ENCODE results near the gene TANK. TPM values are rescaled to one million over a fixed set of nuclear protein-coding genes. Genes with fewer than 3 reads are reported as not detected.

TANK gene
- total and polyA plus RNA-seq, 2 experiments from 2014 or later = 27.7 to 35.4 TPM

- TF ChIP-seq ZNF462 (CRISPR knock-in tag; IDR thresholded peaks at IDR 0.05) = no peak
Observed at GRCh38 chr2:161219211-161219610, 59.0 kb downstream of the TANK start (continued).

GRCh38 chr2:161223139-161223732 lies 63.0 kb downstream of the TANK start:
- Histone ChIP-seq H3K79me2 (replicated peaks; ENCODE audit: insufficient read depth) (no peaks in the 10 kb centered on the region), H4K20me1 (replicated peaks; ENCODE audit: insufficient read depth) (no peaks in the 10 kb centered on the region), H3F3A (replicated peaks; ENCODE audit: low read depth) (no peaks in the 10 kb centered on the region), H3K27me3 (ENCODE audit: insufficient read depth) (no peaks in the 10 kb centered on the region), H3K4me2 (no peak overlapping the region), H3K4me1 (ENCODE audit: insufficient read depth) (peaks cover 4% of the 10 kb centered on the region; the same call in 1 of the 2 replicates), H2AFZ (no peak overlapping the region), H3K27ac (ENCODE audit: low read depth) (no peak overlapping the region), H3K4me3 (no peak overlapping the region), H3K9me2 (ENCODE audit: insufficient read depth) (no peaks in the 10 kb centered on the region), H3K36me3 (ENCODE audit: insufficient read depth) (no peaks in the 10 kb centered on the region; the same call in 1 of the 2 replicates)
- Mint-ChIP-seq H3K4me1 (peaks cover 4% of the 10 kb centered on the region; the same call in 2 of the 3 replicates), H3K27me3 (ENCODE audit: insufficient read depth, low read depth, poor library complexity) (no peaks in the 10 kb centered on the region), H3K36me3 (ENCODE audit: low read depth) (no peaks in the 10 kb centered on the region; the same call in 2 of the 3 replicates), H3K4me3 (no peak overlapping the region), H3K27ac (no peak overlapping the region), H3K9me3 (no peaks in the 10 kb centered on the region)
- ATAC-seq (no peak), DNase-seq (ENCODE audit: low spot score) (peak; percentile 61)
- TF ChIP-seq EZH2phosphoT487 (IDR thresholded peaks at IDR 0.05; ENCODE audit: unreplicated experiment) (no peak), CTCF (conservative IDR thresholded peaks at IDR 0.05; ENCODE audit: low read depth in 2 of 2) (peak; percentile 64 to 77)
